GM19455 (cell line): Measurements from ENCODE around the gene ZNF189.
"Not testable (repeated sequence)": the region's sequence is repeated elsewhere in the genome, so short reads cannot be mapped to it uniquely, and the experiment has no call there.

Experiments used
- ATAC-seq: cut with Tn5 transposase; IDR thresholded peaks from one replicate; pipeline ENCODE4 v1.9.1; 2021; ENCODE audit not compliant: unreplicated experiment

The ZNF189 gene

GRCh38 chr9:101376111-101376848 lies 22.4 kb upstream of the ZNF189 start:
- no peak for ATAC-seq

- ATAC-seq, result no peak
Observed at GRCh38 chr9:101380295-101380694, 18.4 kb upstream of the ZNF189 start.

GRCh38 chr9:101381118-101381517 lies 17.5 kb upstream of the ZNF189 start:
- no peak for ATAC-seq

GRCh38 chr9:101381833-101382342 lies 16.8 kb upstream of the ZNF189 start:
- no peak for ATAC-seq

GRCh38 chr9:101383361-101383760 lies 15.3 kb upstream of the ZNF189 start:
- ATAC-seq, result no peak

DNA sequence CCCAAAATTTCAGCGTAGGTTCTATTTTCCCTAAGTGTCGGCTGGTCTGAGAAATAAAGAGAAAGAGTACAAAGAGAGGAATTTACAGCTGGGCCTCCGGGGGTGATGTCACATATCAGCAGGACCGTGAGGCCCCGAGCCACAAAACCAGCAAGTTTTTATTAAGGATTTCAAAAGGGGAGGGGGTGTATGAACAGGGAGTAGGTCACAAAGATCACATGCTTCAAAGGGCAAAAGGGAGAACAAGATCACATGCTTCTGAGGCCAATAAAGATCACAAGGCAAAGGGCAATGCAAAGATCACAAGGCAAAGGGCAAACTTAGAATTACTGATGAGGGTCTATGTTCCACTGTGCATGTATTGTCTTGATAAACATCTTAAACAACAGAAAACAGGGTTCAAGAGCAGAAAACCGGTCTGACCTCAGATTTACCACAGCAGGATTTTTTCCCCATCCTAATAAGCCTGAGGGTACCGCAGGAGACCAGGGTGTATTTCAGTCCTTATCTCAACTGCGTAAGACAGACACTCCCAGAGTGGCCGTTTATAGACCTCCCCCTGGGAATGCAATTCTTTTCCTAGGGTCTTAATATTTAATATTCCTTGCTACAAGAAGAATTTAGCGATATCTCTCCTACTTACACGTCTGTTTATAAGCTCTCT lies 13.6 kb upstream of the ZNF189 start, which contains the start of gene BAAT:
TSS of gene BAAT (minus strand) at position 134 of the 664 bp plus-strand sequence. CDS start 13,602 bp downstream, outside the sequence.
- not testable (repeated sequence) for ATAC-seq

- ATAC-seq, result no peak
Observed at GRCh38 chr9:101387871-101388506, 10.7 kb upstream of the ZNF189 start.

DNA sequence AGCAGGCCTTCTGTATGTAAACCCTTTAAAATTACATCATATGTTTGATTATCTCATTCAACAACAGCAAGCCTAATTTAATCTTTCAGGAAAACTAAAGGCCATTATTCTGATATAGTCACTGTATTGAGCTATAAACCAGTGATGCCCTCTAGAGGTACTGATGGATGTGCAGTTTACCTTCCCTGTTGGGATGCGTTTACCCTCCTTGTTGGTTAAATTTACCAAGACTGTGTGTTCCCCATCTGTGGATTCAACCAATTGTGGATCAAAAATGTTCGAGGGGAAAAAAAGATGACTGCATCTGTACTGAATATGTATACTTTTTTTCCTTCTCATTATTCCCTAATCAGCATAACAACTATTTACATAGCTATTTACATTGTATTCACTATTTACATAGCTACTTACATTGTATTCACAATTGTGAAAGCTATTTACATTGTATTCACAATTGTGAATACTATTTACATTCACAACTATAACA lies 10.1 kb upstream of the ZNF189 start:
- ATAC-seq, result no peak

DNA sequence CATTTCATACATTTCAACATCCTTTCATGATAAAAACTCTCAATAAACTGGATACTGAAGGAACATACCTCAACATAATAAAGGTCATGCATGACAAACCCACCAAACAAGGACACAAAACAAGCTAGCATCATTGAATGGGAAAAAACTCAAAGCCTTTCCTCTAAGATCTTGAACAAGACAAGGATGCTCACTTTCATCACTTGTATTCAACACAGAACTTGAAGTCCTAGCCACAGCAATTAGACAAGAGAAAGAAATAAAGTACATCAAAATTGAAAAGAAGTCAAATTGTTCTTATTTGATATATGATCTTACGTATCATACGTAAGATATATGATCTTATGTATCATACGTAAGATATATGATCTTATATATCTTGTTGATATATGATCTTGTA lies 5.5 kb upstream of the ZNF189 start:
- ATAC-seq, result no peak

GRCh38 chr9:101394687-101395086 lies 4.0 kb upstream of the ZNF189 start:
- ATAC-seq, result no peak

GRCh38 chr9:101397746-101398067 lies 944 bp upstream of the ZNF189 start:
- no peak for ATAC-seq

DNA sequence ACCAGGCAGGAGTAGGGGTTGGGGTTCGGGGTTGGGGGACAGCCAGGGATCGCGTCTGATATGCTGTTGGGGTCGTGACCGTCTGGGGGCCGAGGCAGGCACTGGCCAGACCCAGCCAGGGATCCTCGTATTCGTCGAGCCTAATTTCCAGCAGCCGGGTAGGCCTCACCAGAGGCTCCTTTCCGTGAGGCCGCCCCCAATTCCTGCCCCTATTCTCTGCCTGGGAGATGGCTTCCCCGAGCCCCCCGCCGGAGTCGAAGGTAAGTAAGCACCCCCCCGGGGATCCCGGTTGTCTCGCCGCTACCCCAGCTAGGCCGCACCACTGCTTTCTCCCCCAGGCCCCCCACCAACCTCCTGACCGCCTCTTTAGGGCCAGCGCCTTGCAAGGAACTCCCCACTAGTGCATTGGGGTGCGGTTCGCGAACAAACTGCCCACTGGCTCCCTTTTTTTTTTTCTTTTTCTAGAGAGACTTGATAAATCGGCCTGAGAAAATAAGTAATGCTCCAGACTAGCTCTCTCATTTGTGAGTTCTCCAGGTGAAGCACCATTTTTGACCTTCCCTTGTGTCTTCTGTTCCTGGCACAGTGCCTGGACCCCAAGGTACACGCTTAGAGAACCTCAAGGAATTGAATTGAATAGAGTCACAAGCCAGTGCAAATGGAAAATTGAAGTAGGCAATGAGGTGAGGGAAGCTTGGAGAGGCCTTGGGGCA lies 435 bp downstream of the ZNF189 start:
- ATAC-seq, result peak; percentile 5

GRCh38 chr9:101399643-101399970 lies 956 bp downstream of the ZNF189 start:
- ATAC-seq, result no peak

- no peak for ATAC-seq
Observed at GRCh38 chr9:101400120-101400519, 1.5 kb downstream of the ZNF189 start.

- no peak for ATAC-seq
Observed at GRCh38 chr9:101403516-101404285, 5.0 kb downstream of the ZNF189 start.

GRCh38 chr9:101408374-101409078 lies 9.9 kb downstream of the ZNF189 start:
- no peak for ATAC-seq

DNA sequence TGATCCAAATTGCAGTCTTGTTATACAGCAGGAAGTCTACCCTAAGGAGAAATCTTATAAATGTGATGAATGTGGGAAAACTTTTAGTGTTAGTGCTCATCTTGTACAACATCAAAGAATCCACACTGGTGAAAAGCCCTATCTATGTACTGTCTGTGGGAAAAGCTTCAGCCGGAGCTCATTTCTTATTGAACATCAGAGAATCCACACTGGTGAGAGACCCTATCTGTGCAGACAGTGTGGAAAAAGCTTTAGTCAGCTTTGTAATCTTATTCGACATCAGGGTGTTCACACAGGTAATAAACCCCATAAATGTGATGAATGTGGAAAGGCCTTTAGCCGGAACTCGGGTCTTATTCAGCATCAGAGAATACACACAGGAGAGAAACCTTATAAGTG lies 10.4 kb downstream of the ZNF189 start:
- ATAC-seq, result no peak

GRCh38 chr9:101414839-101415238 lies 16.2 kb downstream of the ZNF189 start:
- ATAC-seq, result no peak

DNA sequence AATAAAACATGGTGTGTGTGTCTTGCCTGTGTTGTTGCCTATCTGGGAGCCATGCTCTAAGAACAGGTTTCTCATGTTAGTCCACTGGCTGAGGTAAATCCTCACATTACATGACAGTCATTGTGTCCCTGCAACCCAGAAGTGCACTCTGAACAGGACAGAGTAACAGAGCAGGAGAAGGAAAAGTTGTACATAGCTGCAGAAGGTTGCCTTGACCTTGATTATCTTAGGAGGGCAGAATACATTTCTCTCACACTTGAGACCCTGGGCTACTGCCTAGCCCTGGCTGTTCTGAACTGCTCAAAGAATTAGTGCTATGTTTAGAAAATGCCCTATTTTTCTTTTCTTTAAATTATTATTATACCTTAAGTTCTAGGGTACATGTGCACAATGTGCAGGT lies 16.9 kb downstream of the ZNF189 start:
- ATAC-seq, result no peak

DNA sequence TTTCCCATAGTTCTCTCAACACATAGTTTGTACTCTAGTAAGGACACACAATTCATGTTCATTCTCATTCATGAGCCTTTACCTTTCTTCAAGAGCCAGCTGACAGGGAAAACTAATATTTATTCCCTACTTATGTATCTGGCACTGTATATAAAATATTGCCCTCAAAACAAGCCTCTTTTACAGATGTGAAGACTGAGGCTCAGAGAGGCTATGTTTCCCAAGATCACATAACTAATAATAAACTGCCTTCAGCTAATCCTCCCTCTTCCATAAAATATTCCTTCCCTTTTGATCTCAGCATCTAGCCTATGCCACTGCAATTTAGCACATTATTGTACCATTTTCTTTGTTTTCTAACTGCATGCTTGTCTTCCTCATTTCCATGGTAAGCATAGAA lies 18.7 kb downstream of the ZNF189 start:
- no peak for ATAC-seq
